Ishikawa (cell line): ENCODE measurements around the gene GNB1L.

Experiments used
- CREB1 ChIP-seq: IDR thresholded peaks from 2 replicates; pipeline ENCODE4 v1.6.1; 2012; ENCODE audit warnings: low read depth
- EGR1 ChIP-seq: IDR thresholded peaks from 2 replicates; pipeline ENCODE4 v1.6.1; 2012
- EP300 ChIP-seq: IDR thresholded peaks from 2 replicates; pipeline ENCODE4 v1.6.1; 2012; ENCODE audit warnings: borderline replicate concordance
- RAD21 ChIP-seq: IDR thresholded peaks from 2 replicates; pipeline ENCODE4 v1.6.1; 2012; ENCODE audit warnings: low read depth
- TAF1 ChIP-seq: IDR thresholded peaks from 2 replicates; pipeline ENCODE4 v1.6.1; 2012; ENCODE audit warnings: low read depth, mild to moderate bottlenecking
- ZBTB7A ChIP-seq: IDR thresholded peaks from 2 replicates; pipeline ENCODE4 v1.6.1; 2012; ENCODE audit warnings: low read depth
- TF ChIP-seq, protein P1 (sequence below): IDR thresholded peaks from 2 replicates; pipeline ENCODE4 v1.6.1; 2012

DNA sequence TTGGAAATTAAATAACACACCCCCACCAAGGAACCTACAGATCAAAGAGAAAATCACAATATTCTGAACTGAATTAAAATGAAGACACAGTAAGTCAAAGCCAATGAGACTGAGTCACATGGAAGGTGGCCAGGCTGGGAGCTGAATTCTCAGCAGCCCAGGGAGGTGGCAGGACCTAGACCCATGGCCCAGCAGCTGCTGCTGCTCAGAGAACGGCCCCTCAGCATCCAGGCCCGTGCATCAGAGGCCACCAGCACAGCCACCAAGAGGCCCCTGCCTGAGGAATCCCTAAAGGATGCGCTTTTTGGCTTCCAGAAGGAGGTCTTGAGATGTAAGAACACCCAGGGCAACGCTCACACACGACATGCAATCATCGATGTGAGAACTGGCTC, 59.1 kb downstream of the GNB1L start:
- no peak for TF ChIP-seq EGR1
- no peak for TF ChIP-seq CREB1
- no peak for TF ChIP-seq TAF1
- TF ChIP-seq RAD21: no peak
- TF ChIP-seq ZBTB7A: no peak
- TF ChIP-seq EP300: no peak
- TF ChIP-seq, protein P1, sequence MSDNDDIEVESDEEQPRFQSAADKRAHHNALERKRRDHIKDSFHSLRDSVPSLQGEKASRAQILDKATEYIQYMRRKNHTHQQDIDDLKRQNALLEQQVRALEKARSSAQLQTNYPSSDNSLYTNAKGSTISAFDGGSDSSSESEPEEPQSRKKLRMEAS: no peak
